ENCODE data around the gene NINJ2. TPM values are rescaled to one million over a fixed set of nuclear protein-coding genes. Genes with fewer than 3 reads are reported as not detected.

Gene NINJ2
- total and polyA plus RNA-seq, 7 donors: 2.0 to 12.3 (median 7.2) TPM

- TF ChIP-seq POLR2A (IDR thresholded peaks at IDR 0.05) (no peak), CTCF (IDR thresholded peaks at IDR 0.05) (no peak), EP300 (IDR thresholded peaks at IDR 0.05) (no peak), POLR2AphosphoS5 (IDR thresholded peaks at IDR 0.05) (no peak)
- Histone ChIP-seq H3K4me3 (no peak overlapping the region), H3K9me3 (no peaks in the 10 kb centered on the region), H3K27me3 (peaks cover 5 to 44% (median 11%) of the 10 kb centered on the region in 3 donors), H3K36me3 (no peaks in the 10 kb centered on the region), H3K27ac (no peak overlapping the region), H3K4me1 (peaks cover 0 to 7% (median 6%) of the 10 kb centered on the region in 4 donors)
- intact Hi-C loops (cut with DNase I): loop anchor here (1.0 kb wide), 1 partner anchor 106 kb away; no protein-coding TSS in a partner anchor
- 76 to 81% methylated on average over 13 of the region's 13 CpGs for WGBS, 2 donors
- DNase-seq: no peak
Measured at GRCh38 chr12:547883-548470, 115.3 kb downstream of the NINJ2 start.

- H3K36me3 ChIP-seq: no peaks in the 10 kb centered on the region
- 34 to 36% methylated on average over 44 of the region's 44 CpGs for WGBS, 2 donors
- no peak overlapping the region for H3K27ac ChIP-seq
- no peak for TF ChIP-seq EP300 (IDR thresholded peaks at IDR 0.05)
- no peak for TF ChIP-seq POLR2AphosphoS5 (IDR thresholded peaks at IDR 0.05)
- peak; percentile 83 to 100 (median 98) for TF ChIP-seq CTCF (IDR thresholded peaks at IDR 0.05)
- no peak for TF ChIP-seq POLR2A (IDR thresholded peaks at IDR 0.05)
- peaks cover 0 to 7% (median 6%) of the 10 kb centered on the region in 4 donors for H3K4me1 ChIP-seq
- H3K27me3 ChIP-seq: peaks cover 5 to 44% (median 11%) of the 10 kb centered on the region in 3 donors
- no peak for DNase-seq
- no peak overlapping the region for H3K4me3 ChIP-seq
- no peaks in the 10 kb centered on the region for H3K9me3 ChIP-seq
- intact Hi-C loops (cut with DNase I): loop anchor here (1.0 kb wide), 1 partner anchor 105 kb away; no protein-coding TSS in a partner anchor
Measured at GRCh38 chr12:546920-547845, 116.1 kb downstream of the NINJ2 start.

- Histone ChIP-seq H3K9me3 (no peaks in the 10 kb centered on the region), H3K4me3 (no peak overlapping the region), H3K27me3 (peaks cover 5 to 40% (median 11%) of the 10 kb centered on the region in 3 donors), H3K36me3 (no peaks in the 10 kb centered on the region), H3K4me1 (peaks cover 0 to 7% (median 6%) of the 10 kb centered on the region in 4 donors), H3K27ac (no peak overlapping the region)
- 74 to 83% methylated on average over 41 of the region's 41 CpGs for WGBS, 2 donors
- intact Hi-C loops (cut with DNase I): no loop called here
- TF ChIP-seq POLR2A (IDR thresholded peaks at IDR 0.05) (no peak), POLR2AphosphoS5 (IDR thresholded peaks at IDR 0.05) (no peak), CTCF (IDR thresholded peaks at IDR 0.05) (no peak), EP300 (IDR thresholded peaks at IDR 0.05) (no peak)
- no peak for DNase-seq
Measured at GRCh38 chr12:546265-546919, 116.9 kb downstream of the NINJ2 start.

- no peaks in the 10 kb centered on the region for H3K36me3 ChIP-seq
- H3K4me1 ChIP-seq: peaks cover 0 to 7% (median 6%) of the 10 kb centered on the region in 4 donors
- DNase-seq: no peak
- H3K9me3 ChIP-seq: no peaks in the 10 kb centered on the region
- intact Hi-C loops (cut with DNase I): no loop called here
- peaks cover 5 to 35% (median 11%) of the 10 kb centered on the region in 3 donors for H3K27me3 ChIP-seq
- 79 to 88% methylated on average over 6 of the region's 6 CpGs for WGBS, 2 donors
- no peak overlapping the region for H3K27ac ChIP-seq
- no peak overlapping the region for H3K4me3 ChIP-seq
- TF ChIP-seq POLR2A (IDR thresholded peaks at IDR 0.05) (no peak), CTCF (IDR thresholded peaks at IDR 0.05) (no peak), POLR2AphosphoS5 (IDR thresholded peaks at IDR 0.05) (no peak), EP300 (IDR thresholded peaks at IDR 0.05) (no peak)
Measured at GRCh38 chr12:545835-546234, 117.4 kb downstream of the NINJ2 start.

All from sigmoid colon (tissue), 7 donors.